ENCODE results near the gene NCBP3.

NCBP3 gene

DNA sequence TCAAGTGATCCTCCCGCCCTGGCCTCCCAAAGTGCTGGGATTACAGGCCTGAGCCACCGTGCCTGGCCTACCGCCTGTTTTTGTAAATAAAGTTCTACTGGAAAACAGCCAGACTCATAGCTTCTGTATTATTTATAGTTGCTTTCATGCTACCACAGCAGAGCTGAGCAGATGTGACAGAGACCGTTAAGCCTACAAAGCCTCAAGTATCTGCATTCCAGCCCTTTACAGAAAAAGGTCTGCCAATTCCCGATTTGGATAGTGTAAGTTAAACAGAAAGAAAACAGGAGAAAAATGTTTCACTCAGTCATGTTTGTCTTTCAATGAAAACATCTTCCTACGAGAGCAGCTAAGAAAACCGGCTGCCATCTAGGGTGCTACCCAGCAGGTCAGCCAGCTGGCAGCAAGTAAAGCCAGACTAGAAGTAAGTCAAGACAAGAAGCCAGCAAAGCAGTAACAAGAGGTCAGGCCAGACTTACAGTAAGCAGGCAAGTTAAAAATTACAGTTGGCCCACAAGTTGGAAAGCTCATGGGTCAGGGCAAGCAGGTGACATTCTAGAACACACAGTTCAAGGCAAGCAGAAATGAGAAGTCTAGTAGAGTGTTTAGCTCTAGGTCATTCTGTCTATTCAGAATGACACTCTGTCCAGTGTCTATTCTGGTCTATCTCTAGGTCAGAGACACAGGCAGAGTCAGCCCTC, 17.7 kb downstream of the NCBP3 start:
- Histone ChIP-seq H3K4me1 (ENCODE audit: insufficient read depth, low read length) (no peaks in the 10 kb centered on the region), H3K27me3 (ENCODE audit: insufficient read depth, low read length) (no peaks in the 10 kb centered on the region), H3K9me3 (ENCODE audit: low read length) (no peaks in the 10 kb centered on the region), H3K4me3 (ENCODE audit: low read length) (no peak overlapping the region), H3K36me3 (ENCODE audit: insufficient read depth, low read length) (peaks cover 58% of the 10 kb centered on the region), H2AFZ (ENCODE audit: low read depth, low read length) (no peak overlapping the region)

DNA sequence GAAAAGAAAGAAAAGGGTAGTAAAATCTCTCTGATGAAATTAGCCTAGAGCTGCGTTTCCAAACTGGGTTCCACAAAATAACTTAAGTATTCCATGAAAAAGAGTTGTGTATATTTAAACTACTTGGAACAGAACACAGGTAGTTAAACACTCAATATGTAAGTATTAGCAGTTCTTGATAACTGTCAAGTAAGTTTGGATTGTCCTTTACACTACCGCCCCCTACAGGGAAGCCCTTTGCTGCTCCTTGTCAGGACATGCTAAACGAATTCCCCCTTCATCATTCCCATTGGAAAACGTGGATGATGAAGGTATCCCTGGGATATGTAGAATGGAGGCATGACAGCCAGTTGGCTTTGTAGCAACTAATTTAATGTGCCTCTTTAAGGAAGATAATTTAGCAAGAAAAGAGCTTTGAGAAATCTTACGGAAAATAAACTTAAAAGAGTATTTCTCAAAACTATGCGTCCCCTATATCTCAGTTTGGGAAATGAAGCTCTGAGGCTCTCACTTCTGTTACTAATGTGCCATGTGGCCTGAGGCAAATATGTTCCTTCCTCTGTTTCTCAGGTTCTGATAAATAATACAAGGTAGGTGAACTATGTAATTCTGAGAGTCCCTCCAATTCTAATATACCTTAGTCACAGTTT, 18.8 kb downstream of the NCBP3 start:
- H3K27me3 ChIP-seq (ENCODE audit: insufficient read depth, low read length), result no peaks in the 10 kb centered on the region
- no peaks in the 10 kb centered on the region for H3K4me1 ChIP-seq (ENCODE audit: insufficient read depth, low read length)
- peaks cover 59% of the 10 kb centered on the region for H3K36me3 ChIP-seq (ENCODE audit: insufficient read depth, low read length)
- H2AFZ ChIP-seq (ENCODE audit: low read depth, low read length), result no peak overlapping the region
- no peak overlapping the region for H3K4me3 ChIP-seq (ENCODE audit: low read length)
- H3K9me3 ChIP-seq (ENCODE audit: low read length), result no peaks in the 10 kb centered on the region

DNA sequence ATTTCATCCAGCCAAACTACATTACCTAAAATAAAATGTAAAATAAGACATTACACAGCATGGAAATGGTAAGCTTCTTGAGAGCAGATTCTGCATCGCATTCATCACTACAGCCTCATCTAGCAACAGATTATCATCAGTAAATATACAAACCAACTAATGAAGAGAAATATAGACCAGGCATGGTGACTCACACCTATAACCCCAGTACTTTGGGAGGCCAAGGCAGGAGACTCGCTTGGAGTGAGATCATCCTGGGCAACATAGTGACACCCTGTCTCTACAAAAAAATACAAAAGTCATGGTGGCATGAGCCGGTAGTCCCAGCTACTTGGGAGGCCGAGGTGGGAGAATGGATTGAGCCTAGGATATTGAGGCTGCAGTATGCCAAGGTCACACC, 19.9 kb downstream of the NCBP3 start:
- Histone ChIP-seq H2AFZ (ENCODE audit: low read depth, low read length) (no peak overlapping the region), H3K4me1 (ENCODE audit: insufficient read depth, low read length) (no peaks in the 10 kb centered on the region), H3K4me3 (ENCODE audit: low read length) (no peak overlapping the region), H3K27me3 (ENCODE audit: insufficient read depth, low read length) (no peaks in the 10 kb centered on the region), H3K9me3 (ENCODE audit: low read length) (no peaks in the 10 kb centered on the region), H3K36me3 (ENCODE audit: insufficient read depth, low read length) (peaks cover 67% of the 10 kb centered on the region)

DNA sequence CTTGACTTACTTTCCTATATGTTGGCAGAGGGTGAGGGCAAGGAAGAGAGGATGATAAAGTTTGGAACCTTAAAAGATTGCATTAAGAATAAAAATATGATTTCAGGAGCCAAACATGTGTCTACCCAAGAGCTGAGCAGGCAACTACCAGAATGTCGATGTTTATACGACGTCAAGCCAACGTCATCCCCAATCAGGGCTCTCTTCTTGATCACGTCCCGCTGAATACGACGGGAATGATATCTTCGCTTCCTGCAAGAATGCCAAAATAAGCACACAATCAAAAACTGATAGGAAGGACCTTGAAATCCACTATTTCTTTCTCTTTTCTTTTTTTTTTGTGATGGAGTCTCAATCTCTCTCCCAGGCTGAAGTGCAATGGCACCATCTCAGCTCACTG, 24.9 kb downstream of the NCBP3 start:
- peaks cover 81% of the 10 kb centered on the region for H3K36me3 ChIP-seq (ENCODE audit: insufficient read depth, low read length)
- H3K9me3 ChIP-seq (ENCODE audit: low read length), result no peaks in the 10 kb centered on the region
- H2AFZ ChIP-seq (ENCODE audit: low read depth, low read length), result no peak overlapping the region
- no peak overlapping the region for H3K4me3 ChIP-seq (ENCODE audit: low read length)
- no peaks in the 10 kb centered on the region for H3K4me1 ChIP-seq (ENCODE audit: insufficient read depth, low read length)
- no peaks in the 10 kb centered on the region for H3K27me3 ChIP-seq (ENCODE audit: insufficient read depth, low read length)

DNA sequence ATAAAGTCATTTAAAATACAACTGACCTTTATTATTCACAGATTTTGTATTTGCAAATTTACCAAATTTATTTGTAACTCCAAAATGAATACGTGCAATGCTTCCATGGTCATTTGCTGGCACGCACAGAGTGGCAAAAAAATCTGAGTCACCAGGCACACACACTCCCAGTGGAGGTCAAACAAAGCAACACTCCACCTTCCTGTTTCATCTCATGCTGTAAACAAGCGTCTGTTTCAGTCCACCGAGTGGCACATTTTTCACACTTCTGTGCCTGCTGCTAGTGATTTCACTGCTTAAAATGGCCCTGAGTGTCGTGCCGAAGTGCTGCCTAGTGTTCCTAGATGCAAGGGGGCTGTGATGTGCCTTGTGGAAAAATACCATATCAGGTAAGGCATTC, 27.3 kb downstream of the NCBP3 start:
- peaks cover 82% of the 10 kb centered on the region for H3K36me3 ChIP-seq (ENCODE audit: insufficient read depth, low read length)
- no peak overlapping the region for H2AFZ ChIP-seq (ENCODE audit: low read depth, low read length)
- H3K4me3 ChIP-seq (ENCODE audit: low read length), result no peak overlapping the region
- no peaks in the 10 kb centered on the region for H3K9me3 ChIP-seq (ENCODE audit: low read length)
- H3K27me3 ChIP-seq (ENCODE audit: insufficient read depth, low read length), result no peaks in the 10 kb centered on the region
- H3K4me1 ChIP-seq (ENCODE audit: insufficient read depth, low read length), result no peaks in the 10 kb centered on the region

DNA sequence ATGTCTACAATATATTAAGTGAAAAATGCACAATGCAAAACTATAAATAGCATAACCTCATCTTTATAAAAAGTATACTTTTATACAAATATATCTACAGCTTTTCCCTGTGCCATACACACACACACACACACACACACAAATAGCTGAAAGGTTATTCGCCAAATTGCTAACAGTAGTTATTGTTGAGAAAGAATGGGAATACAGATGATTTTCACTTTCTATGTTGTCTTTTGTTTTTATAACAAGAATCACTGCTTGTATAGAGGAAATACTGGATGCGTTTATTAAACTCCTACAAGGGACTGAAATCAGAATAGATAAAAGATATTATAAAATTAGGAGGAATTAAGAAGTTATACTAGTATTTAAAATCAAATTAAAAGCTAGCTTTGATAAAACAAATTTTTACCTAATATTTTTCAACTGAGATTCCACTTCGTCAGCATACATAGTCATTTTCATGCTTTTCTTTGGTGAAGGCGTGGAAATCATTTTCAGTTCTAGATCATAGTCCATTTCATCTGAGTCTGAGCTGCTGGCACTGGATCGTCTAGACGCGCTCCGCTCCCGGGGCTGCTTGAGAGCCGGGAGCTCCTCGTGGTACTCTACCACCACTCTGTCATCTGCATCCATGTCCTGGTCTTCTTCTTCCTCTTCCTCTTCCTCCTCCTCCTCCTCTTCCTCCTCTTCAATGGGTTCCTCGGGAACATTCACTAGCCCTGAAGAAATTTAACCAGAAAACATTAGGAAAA, 28.0 kb downstream of the NCBP3 start:
- H3K4me1 ChIP-seq (ENCODE audit: insufficient read depth, low read length), result no peaks in the 10 kb centered on the region
- no peak overlapping the region for H3K4me3 ChIP-seq (ENCODE audit: low read length)
- no peak overlapping the region for H2AFZ ChIP-seq (ENCODE audit: low read depth, low read length)
- peaks cover 83% of the 10 kb centered on the region for H3K36me3 ChIP-seq (ENCODE audit: insufficient read depth, low read length)
- no peaks in the 10 kb centered on the region for H3K9me3 ChIP-seq (ENCODE audit: low read length)
- H3K27me3 ChIP-seq (ENCODE audit: insufficient read depth, low read length), result no peaks in the 10 kb centered on the region

DNA sequence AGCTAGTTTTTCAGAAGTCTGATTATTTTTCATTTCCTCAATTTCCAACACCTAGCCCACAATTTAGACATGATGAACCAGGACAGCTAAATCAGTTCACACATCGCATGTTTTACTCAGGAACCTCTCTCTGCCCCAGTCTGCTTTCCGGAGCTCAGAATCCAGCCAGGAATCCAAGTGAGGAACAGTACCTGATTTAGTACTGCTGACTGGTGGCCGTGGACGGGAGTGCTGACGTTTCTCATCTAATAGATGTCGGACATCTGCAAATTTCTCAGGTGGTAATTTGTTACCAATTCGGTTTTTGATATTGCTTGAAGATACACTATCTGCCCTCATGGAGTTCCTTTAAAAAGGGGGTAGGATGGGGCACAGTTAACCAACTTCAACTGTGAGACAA, 30.1 kb downstream of the NCBP3 start:
- Histone ChIP-seq H3K4me1 (ENCODE audit: insufficient read depth, low read length) (no peaks in the 10 kb centered on the region), H3K36me3 (ENCODE audit: insufficient read depth, low read length) (peaks cover 82% of the 10 kb centered on the region)

DNA sequence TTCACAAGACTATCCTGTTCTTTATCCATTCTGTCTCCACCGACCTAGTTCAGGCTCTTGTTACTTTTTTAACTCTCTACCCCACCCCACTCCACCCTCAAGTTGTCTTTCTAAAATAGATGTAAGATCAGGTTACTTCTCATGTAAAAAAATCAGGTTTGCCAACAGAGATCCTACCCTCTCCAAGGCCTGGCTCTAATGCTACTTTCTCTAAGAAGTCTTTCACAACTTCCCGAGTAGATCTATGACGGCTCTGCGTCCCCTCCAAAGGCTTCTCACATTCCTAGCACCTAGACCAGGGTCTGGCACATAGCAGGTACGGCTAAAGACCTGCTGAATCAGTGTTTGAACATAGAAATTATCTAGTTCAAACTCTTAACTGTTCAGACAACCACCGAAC, 30.9 kb downstream of the NCBP3 start:
- Histone ChIP-seq H3K4me3 (ENCODE audit: low read length) (no peak overlapping the region), H3K36me3 (ENCODE audit: insufficient read depth, low read length) (peaks cover 82% of the 10 kb centered on the region), H3K4me1 (ENCODE audit: insufficient read depth, low read length) (no peaks in the 10 kb centered on the region), H2AFZ (ENCODE audit: low read depth, low read length) (no peak overlapping the region), H3K9me3 (ENCODE audit: low read length) (no peaks in the 10 kb centered on the region), H3K27me3 (ENCODE audit: insufficient read depth, low read length) (no peaks in the 10 kb centered on the region)

More for the DNA sequence above, 30.1 kb downstream of the NCBP3 start:
- Histone ChIP-seq H2AFZ (ENCODE audit: low read depth, low read length) (no peak overlapping the region), H3K4me3 (ENCODE audit: low read length) (no peak overlapping the region), H3K9me3 (ENCODE audit: low read length) (no peaks in the 10 kb centered on the region), H3K27me3 (ENCODE audit: insufficient read depth, low read length) (no peaks in the 10 kb centered on the region)

DNA sequence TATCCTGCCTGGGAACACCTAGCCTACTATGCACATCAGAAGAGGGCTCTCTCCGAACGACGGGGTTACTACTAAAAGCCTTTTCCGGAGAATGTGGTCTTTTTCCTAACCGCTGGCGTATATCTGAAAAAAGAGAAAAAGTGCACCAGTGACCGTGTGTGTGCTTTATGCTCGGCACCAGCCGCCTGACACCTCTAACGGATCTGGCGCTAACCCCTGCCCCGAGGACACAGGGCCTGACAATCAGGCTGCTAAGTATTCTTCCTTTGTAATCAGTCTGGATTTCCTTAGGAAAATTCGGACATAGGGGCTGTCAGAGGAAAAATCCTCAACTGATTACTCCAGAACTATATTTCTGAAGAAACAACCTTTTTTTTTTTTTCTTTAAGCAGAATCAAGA, 31.7 kb downstream of the NCBP3 start:
- H3K27me3 ChIP-seq (ENCODE audit: insufficient read depth, low read length), result no peaks in the 10 kb centered on the region
- H3K4me1 ChIP-seq (ENCODE audit: insufficient read depth, low read length), result no peaks in the 10 kb centered on the region
- no peaks in the 10 kb centered on the region for H3K9me3 ChIP-seq (ENCODE audit: low read length)
- H3K4me3 ChIP-seq (ENCODE audit: low read length), result no peak overlapping the region
- no peak overlapping the region for H2AFZ ChIP-seq (ENCODE audit: low read depth, low read length)
- peaks cover 83% of the 10 kb centered on the region for H3K36me3 ChIP-seq (ENCODE audit: insufficient read depth, low read length)

DNA sequence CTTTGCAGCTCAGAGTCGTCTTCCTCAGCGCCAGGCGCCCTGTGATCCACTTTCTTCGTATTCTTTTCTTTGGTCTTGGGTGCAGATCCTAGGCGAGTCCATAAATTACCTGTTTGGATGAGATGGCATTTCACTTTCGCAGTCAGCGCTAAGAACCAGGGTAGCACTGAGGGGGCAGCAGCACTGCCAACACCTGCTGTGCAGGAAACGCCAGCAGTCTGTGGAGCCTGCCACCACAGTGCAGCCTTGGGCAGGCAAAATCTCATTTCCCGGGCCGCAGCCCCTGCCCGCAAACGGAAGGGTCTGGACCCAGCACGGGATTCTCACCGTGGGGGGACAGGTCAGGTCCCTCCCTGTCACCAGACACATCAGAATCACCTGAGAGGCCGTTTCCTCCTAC, 32.9 kb downstream of the NCBP3 start:
- Histone ChIP-seq H3K27me3 (ENCODE audit: insufficient read depth, low read length) (no peaks in the 10 kb centered on the region), H2AFZ (ENCODE audit: low read depth, low read length) (no peak overlapping the region), H3K4me1 (ENCODE audit: insufficient read depth, low read length) (no peaks in the 10 kb centered on the region), H3K4me3 (ENCODE audit: low read length) (no peak overlapping the region), H3K36me3 (ENCODE audit: insufficient read depth, low read length) (peaks cover 85% of the 10 kb centered on the region), H3K9me3 (ENCODE audit: low read length) (no peaks in the 10 kb centered on the region)

DNA sequence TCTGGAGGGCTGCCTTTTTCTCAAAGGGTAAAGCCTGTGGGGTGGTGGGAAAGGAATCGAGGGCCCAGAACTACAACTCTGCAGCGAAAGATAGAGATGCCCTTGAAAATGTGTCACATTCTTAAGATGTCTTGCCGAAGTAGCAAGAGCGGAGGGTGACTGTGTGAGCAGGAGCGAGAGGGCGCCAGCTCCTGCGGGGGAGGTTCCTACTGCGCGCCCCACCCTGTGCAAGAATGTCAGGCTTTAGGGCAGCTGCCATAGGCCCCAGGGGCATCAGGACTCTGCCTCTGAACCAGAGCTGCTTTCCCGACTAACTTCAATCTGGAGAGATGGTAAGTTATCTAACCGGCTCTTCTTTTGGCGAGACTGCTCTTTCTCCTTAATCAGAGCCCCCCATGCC, 33.3 kb downstream of the NCBP3 start:
- H3K27me3 ChIP-seq (ENCODE audit: insufficient read depth, low read length), result no peaks in the 10 kb centered on the region
- no peak overlapping the region for H2AFZ ChIP-seq (ENCODE audit: low read depth, low read length)
- H3K36me3 ChIP-seq (ENCODE audit: insufficient read depth, low read length), result peaks cover 85% of the 10 kb centered on the region
- H3K4me1 ChIP-seq (ENCODE audit: insufficient read depth, low read length), result no peaks in the 10 kb centered on the region
- H3K4me3 ChIP-seq (ENCODE audit: low read length), result no peak overlapping the region
- no peaks in the 10 kb centered on the region for H3K9me3 ChIP-seq (ENCODE audit: low read length)

DNA sequence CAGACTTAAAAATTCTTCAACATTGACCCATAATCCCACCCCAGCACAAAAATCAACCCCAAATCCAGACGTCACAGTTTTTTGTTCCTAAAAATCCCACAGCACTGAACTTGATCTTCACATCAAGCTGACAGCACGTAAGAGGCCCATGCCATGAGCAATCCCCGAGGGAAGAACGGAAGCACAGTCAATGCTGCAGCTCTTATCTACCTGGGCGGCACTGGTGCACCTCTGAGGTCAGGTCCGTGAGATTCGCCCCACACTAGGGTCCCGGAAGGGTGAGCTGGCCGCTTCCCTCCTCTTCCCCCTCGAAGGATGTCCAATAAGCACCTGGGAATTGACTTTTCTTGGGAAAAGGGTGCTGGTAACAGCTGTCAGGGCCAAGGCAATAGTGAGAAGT, 33.8 kb downstream of the NCBP3 start:
- no peaks in the 10 kb centered on the region for H3K4me1 ChIP-seq (ENCODE audit: insufficient read depth, low read length)

DNA sequence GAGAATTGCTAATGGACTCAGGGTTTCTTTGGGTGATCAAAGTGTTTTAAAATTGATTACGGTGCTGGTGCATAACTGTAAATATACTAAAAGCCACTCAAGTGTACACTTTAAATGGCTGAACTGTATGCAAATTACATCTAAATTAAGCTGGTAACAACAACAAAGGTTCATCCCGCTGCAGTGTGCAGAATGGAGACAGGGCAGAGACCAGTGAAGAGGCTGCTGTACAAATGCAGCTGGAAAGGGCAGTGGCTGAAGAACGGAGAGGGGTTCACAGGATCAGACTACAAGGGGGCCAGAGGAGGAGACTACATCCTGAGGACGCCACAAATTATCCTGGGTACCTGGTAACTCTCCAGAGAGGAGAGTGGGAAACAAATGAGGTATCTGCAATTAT, 36.0 kb downstream of the NCBP3 start:
- H3K36me3 ChIP-seq (ENCODE audit: insufficient read depth, low read length), result peaks cover 79% of the 10 kb centered on the region
- no peak overlapping the region for H3K4me3 ChIP-seq (ENCODE audit: low read length)
- H3K4me1 ChIP-seq (ENCODE audit: insufficient read depth, low read length), result no peaks in the 10 kb centered on the region
- H3K27me3 ChIP-seq (ENCODE audit: insufficient read depth, low read length), result no peaks in the 10 kb centered on the region
- H2AFZ ChIP-seq (ENCODE audit: low read depth, low read length), result no peak overlapping the region
- H3K9me3 ChIP-seq (ENCODE audit: low read length), result no peaks in the 10 kb centered on the region

More for the DNA sequence above, 33.8 kb downstream of the NCBP3 start:
- H3K36me3 ChIP-seq (ENCODE audit: insufficient read depth, low read length), result peaks cover 87% of the 10 kb centered on the region
- H3K9me3 ChIP-seq (ENCODE audit: low read length), result no peaks in the 10 kb centered on the region
- no peak overlapping the region for H3K4me3 ChIP-seq (ENCODE audit: low read length)
- no peak overlapping the region for H2AFZ ChIP-seq (ENCODE audit: low read depth, low read length)
- H3K27me3 ChIP-seq (ENCODE audit: insufficient read depth, low read length), result no peaks in the 10 kb centered on the region

Data from neuron (in vitro differentiated cells).